Measurements from ENCODE around the gene MIS12. TPM values are rescaled to one million over a fixed set of nuclear protein-coding genes. Genes with fewer than 3 reads are reported as not detected.
A peak's percentile ranks its signal among the peaks of the same experiment; 100 is the strongest.

MIS12 gene
- total and polyA plus RNA-seq, 2 of the 13 experiments (the other 11 are each of a cell fraction or from before 2014, with no cell fraction given), result 13.4 to 28.0 TPM

DNA sequence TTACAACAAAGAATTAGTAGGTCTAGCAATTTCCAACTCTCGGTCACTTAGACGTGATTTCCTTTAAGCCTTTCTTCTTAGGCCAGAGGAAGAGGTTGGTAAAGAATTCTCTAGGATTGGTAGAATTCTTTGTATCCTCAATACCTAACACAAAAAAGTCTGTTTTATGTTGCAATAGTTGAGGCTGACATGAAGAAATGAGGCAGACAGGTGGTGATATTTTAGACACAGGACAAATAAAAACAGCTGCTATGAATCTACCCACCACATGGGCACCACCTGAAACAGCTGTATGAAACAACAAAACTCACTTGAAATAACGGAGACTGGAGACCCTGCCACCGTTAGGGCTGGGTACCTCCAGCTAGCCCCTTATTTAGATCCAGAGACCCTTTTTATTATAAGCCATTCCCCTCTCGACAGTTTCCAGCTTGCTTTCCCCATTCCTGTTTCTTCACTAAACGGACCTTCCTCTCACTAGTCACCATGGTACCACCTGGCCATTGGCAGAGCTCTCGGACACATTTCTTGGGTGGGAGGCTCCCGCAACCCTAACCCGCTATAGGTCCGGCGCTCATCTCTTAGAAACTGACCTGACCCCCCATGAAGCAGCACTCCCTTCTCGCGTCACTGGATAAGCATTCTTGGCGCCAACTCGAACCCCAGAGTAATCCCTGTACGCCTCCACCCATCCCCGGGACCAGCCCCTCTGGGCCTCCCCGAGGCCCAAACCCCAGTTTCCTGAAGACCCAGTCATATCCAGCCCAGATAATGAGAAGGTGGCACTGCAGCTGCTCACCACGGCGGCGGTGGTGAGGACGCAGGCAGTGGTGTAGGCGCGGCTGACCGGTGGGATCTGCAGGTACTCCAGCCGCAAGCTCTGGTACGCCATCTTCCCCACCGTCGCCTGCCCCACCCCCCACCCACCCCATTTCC, 828 bp upstream of the MIS12 start, which contains the start of gene DERL2 (continued):
- TF ChIP-seq ZNF20 (CRISPR knock-in tag; IDR thresholded peaks at IDR 0.05) (no peak), GABPA (IDR thresholded peaks at IDR 0.05; ENCODE audit: low read depth, low read length) (peak; percentile 62), GABPA (CRISPR knock-in tag; IDR thresholded peaks at IDR 0.05; ENCODE audit: low read depth) (peak; percentile 58; the same call in 1 of the 2 replicates), CBX5 (CRISPR knock-in tag; IDR thresholded peaks at IDR 0.05; ENCODE audit: borderline replicate concordance) (no peak), PRPF4 (IDR thresholded peaks at IDR 0.05; ENCODE audit: low read depth, low read length, poor library complexity, severe bottlenecking) (no peak), PHF20 (CRISPR knock-in tag; IDR thresholded peaks at IDR 0.05) (no peak; the same call in 1 of the 2 replicates), ZNF567 (CRISPR knock-in tag; IDR thresholded peaks at IDR 0.05; ENCODE audit: borderline replicate concordance) (no peak), ISX (CRISPR knock-in tag; conservative IDR thresholded peaks at IDR 0.05) (no peak), ZNF879 (CRISPR knock-in tag; IDR thresholded peaks at IDR 0.05) (no peak), ZNF670 (CRISPR knock-in tag; IDR thresholded peaks at IDR 0.05; ENCODE audit: borderline replicate concordance) (no peak), ZNF746 (CRISPR knock-in tag; IDR thresholded peaks at IDR 0.05) (0 out of 2 replicates have a peak, but pooled peaks have one; percentile 8), MTF2 (CRISPR knock-in tag; IDR thresholded peaks at IDR 0.05; ENCODE audit: borderline replicate concordance) (no peak), JUND (CRISPR knock-in tag; IDR thresholded peaks at IDR 0.05) (no peak), ELF4 (CRISPR knock-in tag; IDR thresholded peaks at IDR 0.05; ENCODE audit: borderline replicate concordance) (no peak), MATR3 (CRISPR knock-in tag; IDR thresholded peaks at IDR 0.05) (no peak), ZNF282 (IDR thresholded peaks at IDR 0.05; ENCODE audit: partially characterized antibody) (no peak), U2AF1 (optimal IDR thresholded peaks at IDR 0.05; ENCODE audit: low read depth, low read length) (peak; percentile 23), NFIC (IDR thresholded peaks at IDR 0.05; ENCODE audit: low read length) (no peak), HNRNPH1 (optimal IDR thresholded peaks at IDR 0.05; ENCODE audit: low read depth, low read length) (peak; percentile 48), SMAD3 (CRISPR knock-in tag; IDR thresholded peaks at IDR 0.05) (no peak)
- TF ChIP-seq, protein P1, sequence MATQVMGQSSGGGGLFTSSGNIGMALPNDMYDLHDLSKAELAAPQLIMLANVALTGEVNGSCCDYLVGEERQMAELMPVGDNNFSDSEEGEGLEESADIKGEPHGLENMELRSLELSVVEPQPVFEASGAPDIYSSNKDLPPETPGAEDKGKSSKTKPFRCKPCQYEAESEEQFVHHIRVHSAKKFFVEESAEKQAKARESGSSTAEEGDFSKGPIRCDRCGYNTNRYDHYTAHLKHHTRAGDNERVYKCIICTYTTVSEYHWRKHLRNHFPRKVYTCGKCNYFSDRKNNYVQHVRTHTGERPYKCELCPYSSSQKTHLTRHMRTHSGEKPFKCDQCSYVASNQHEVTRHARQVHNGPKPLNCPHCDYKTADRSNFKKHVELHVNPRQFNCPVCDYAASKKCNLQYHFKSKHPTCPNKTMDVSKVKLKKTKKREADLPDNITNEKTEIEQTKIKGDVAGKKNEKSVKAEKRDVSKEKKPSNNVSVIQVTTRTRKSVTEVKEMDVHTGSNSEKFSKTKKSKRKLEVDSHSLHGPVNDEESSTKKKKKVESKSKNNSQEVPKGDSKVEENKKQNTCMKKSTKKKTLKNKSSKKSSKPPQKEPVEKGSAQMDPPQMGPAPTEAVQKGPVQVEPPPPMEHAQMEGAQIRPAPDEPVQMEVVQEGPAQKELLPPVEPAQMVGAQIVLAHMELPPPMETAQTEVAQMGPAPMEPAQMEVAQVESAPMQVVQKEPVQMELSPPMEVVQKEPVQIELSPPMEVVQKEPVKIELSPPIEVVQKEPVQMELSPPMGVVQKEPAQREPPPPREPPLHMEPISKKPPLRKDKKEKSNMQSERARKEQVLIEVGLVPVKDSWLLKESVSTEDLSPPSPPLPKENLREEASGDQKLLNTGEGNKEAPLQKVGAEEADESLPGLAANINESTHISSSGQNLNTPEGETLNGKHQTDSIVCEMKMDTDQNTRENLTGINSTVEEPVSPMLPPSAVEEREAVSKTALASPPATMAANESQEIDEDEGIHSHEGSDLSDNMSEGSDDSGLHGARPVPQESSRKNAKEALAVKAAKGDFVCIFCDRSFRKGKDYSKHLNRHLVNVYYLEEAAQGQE (IDR thresholded peaks at IDR 0.05; ENCODE audit: borderline replicate concordance in 1 of 2, low read depth in 1 of 2, low read length in 2 of 2), result peak in 1 of 2 experiments; percentile 48; a peak in 1 of 4 replicates
- TF ChIP-seq, protein P2, sequence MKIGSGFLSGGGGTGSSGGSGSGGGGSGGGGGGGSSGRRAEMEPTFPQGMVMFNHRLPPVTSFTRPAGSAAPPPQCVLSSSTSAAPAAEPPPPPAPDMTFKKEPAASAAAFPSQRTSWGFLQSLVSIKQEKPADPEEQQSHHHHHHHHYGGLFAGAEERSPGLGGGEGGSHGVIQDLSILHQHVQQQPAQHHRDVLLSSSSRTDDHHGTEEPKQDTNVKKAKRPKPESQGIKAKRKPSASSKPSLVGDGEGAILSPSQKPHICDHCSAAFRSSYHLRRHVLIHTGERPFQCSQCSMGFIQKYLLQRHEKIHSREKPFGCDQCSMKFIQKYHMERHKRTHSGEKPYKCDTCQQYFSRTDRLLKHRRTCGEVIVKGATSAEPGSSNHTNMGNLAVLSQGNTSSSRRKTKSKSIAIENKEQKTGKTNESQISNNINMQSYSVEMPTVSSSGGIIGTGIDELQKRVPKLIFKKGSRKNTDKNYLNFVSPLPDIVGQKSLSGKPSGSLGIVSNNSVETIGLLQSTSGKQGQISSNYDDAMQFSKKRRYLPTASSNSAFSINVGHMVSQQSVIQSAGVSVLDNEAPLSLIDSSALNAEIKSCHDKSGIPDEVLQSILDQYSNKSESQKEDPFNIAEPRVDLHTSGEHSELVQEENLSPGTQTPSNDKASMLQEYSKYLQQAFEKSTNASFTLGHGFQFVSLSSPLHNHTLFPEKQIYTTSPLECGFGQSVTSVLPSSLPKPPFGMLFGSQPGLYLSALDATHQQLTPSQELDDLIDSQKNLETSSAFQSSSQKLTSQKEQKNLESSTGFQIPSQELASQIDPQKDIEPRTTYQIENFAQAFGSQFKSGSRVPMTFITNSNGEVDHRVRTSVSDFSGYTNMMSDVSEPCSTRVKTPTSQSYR (CRISPR knock-in tag; IDR thresholded peaks at IDR 0.05; ENCODE audit: borderline replicate concordance), result peak; percentile 84
- TF ChIP-seq, protein P3, sequence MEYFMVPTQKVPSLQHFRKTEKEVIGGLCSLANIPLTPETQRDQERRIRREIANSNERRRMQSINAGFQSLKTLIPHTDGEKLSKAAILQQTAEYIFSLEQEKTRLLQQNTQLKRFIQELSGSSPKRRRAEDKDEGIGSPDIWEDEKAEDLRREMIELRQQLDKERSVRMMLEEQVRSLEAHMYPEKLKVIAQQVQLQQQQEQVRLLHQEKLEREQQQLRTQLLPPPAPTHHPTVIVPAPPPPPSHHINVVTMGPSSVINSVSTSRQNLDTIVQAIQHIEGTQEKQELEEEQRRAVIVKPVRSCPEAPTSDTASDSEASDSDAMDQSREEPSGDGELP (IDR thresholded peaks at IDR 0.05; ENCODE audit: borderline replicate concordance, low read depth), result 0 out of 2 replicates have a peak, but pooled peaks have one; percentile 23

All from HepG2 (cell line).